ENCODE results near the gene WIPF2. TPM values are rescaled to one million over a fixed set of nuclear protein-coding genes. Genes with fewer than 3 reads are reported as not detected.
"Not testable (repeated sequence)": the region's sequence is repeated elsewhere in the genome, so short reads cannot be mapped to it uniquely, and the experiment has no call there.

The WIPF2 gene
- total RNA-seq, 1 experiment from 2014 or later = 30.4 TPM

GRCh38 chr17:40299159-40299757, 80.2 kb downstream of the WIPF2 start:
- intact Hi-C loops (cut with micrococcal nuclease); H3K9ac ChIP-seq (ENCODE audit: low read length); H3K9me3 ChIP-seq (ENCODE audit: control insufficient read depth in 1 of 2, insufficient read depth in 1 of 2, low read depth in 1 of 2, low read length in 2 of 2); H3K9me2 ChIP-seq (ENCODE audit: insufficient read depth); H2AFZ ChIP-seq (ENCODE audit: low read depth, low read length, poor library complexity, severe bottlenecking); H3K4me1 ChIP-seq (ENCODE audit: control insufficient read depth in 1 of 2, insufficient read depth in 2 of 2, low read length in 2 of 2); RAD21 ChIA-PET (ENCODE audit: low non-redundant PET in 1 of 2, low total read pairs in 2 of 2, uncharacterized antibody in 2 of 2, unreplicated experiment in 2 of 2); H3K27ac ChIP-seq (ENCODE audit: low read depth, low read length); BruUV-seq (replicated peaks); H3K27me3 ChIP-seq (ENCODE audit: insufficient read depth, low read length); H3K4me2 ChIP-seq (ENCODE audit: low read length); H3K4me3 ChIP-seq (replicated peaks in 1 of 2; ENCODE audit: low read depth in 1 of 2, low read length in 2 of 2); DNase-seq (ENCODE audit: low read depth, low spot score); ATAC-seq: not testable (repeated sequence)
- H3K36me3 ChIP-seq (ENCODE audit: control insufficient read depth in 1 of 2, insufficient read depth in 2 of 2, low read length in 2 of 2) = peaks cover 53 to 88% of the 10 kb centered on the region in 2 experiments
- peaks cover 61% of the 10 kb centered on the region for H3K79me2 ChIP-seq (ENCODE audit: insufficient read depth, low read length)
- ChIA-PET POLR2A (interaction anchor here (1.7 kb wide), 1 partner anchor 9 kb away, joined by 3 read pairs; no protein-coding TSS in a partner anchor), CTCF (interaction anchor here (0.6 to 10.5 kb wide), 4 partner anchors 54 to 261 kb away, joined by 3 to 107 read pairs (median 4); no protein-coding TSS in a partner anchor)
- H4K20me1 ChIP-seq (ENCODE audit: insufficient read depth) = peaks cover 16% of the 10 kb centered on the region; the same call in 1 of the 2 replicates

GRCh38 chr17:40301315-40301714, 82.2 kb downstream of the WIPF2 start:
- no peak overlapping the region for H3K4me2 ChIP-seq (ENCODE audit: low read length)
- TF ChIP-seq SP1 (IDR thresholded peaks at IDR 0.05; ENCODE audit: low read depth) = no peak
- no peak for TF ChIP-seq EZH2phosphoT487 (IDR thresholded peaks at IDR 0.05; ENCODE audit: borderline replicate concordance)
- TF ChIP-seq CTCF (IDR thresholded peaks at IDR 0.05 in 2 of 3, conservative IDR thresholded peaks at IDR 0.05 in 1 of 3; ENCODE audit: borderline replicate concordance in 1 of 3, insufficient read depth in 1 of 3, low read depth in 2 of 3, low read length in 2 of 3) = peak in 2 of 3 experiments; percentile 34 to 45; a peak in 3 of 6 replicates
- TF ChIP-seq FOSL1 (IDR thresholded peaks at IDR 0.05; ENCODE audit: low read depth) = no peak
- TF ChIP-seq RAD21 (IDR thresholded peaks at IDR 0.05; ENCODE audit: low read depth) = peak; percentile 66
- peaks cover 37 to 68% of the 10 kb centered on the region in 2 experiments for H3K36me3 ChIP-seq (ENCODE audit: control insufficient read depth in 1 of 2, insufficient read depth in 2 of 2, low read length in 2 of 2)
- peaks cover 3 to 4% of the 10 kb centered on the region in 2 experiments; a peak in 3 of 4 replicates for H3K4me1 ChIP-seq (ENCODE audit: control insufficient read depth in 1 of 2, insufficient read depth in 2 of 2, low read length in 2 of 2)
- CTCF ChIA-PET = interaction anchor here (2.4 to 10.5 kb wide), 2 partner anchors 52 to 56 kb away, joined by 9 to 107 read pairs; no protein-coding TSS in a partner anchor
- RAD21 ChIA-PET (ENCODE audit: low non-redundant PET in 1 of 2, low total read pairs in 2 of 2, uncharacterized antibody in 2 of 2, unreplicated experiment in 2 of 2) = no interaction called here
- H3K9me3 ChIP-seq (ENCODE audit: control insufficient read depth in 1 of 2, insufficient read depth in 1 of 2, low read depth in 1 of 2, low read length in 2 of 2) = no peaks in the 10 kb centered on the region
- no peaks in the 10 kb centered on the region for H3K27me3 ChIP-seq (ENCODE audit: insufficient read depth, low read length)
- H4K20me1 ChIP-seq (ENCODE audit: insufficient read depth) = peaks cover 11% of the 10 kb centered on the region; the same call in 1 of the 2 replicates
- H3K4me3 ChIP-seq (replicated peaks in 1 of 2; ENCODE audit: low read depth in 1 of 2, low read length in 2 of 2) = no peak overlapping the region
- intact Hi-C loops (cut with micrococcal nuclease) = loop anchor here (5.0 kb wide), 2 partner anchors 116 to 231 kb away; partner anchors contain the start of gene TOP2A
- no TSS peak for BruUV-seq (replicated peaks)
- no peak for ATAC-seq
- no peak for DNase-seq (ENCODE audit: low read depth, low spot score)
- no peak overlapping the region for H2AFZ ChIP-seq (ENCODE audit: low read depth, low read length, poor library complexity, severe bottlenecking)
- POLR2A ChIA-PET = no interaction called here
- H3K9me2 ChIP-seq (ENCODE audit: insufficient read depth) = no peaks in the 10 kb centered on the region
- H3K9ac ChIP-seq (ENCODE audit: low read length) = no peak overlapping the region
- H3K27ac ChIP-seq (ENCODE audit: low read depth, low read length) = no peak overlapping the region
- peaks cover 42% of the 10 kb centered on the region for H3K79me2 ChIP-seq (ENCODE audit: insufficient read depth, low read length)

Measured in HCT116 (cell line).